CD4-positive, alpha-beta memory T cell (primary cell): ENCODE data around the gene INTS2. TPM values are rescaled to one million over a fixed set of nuclear protein-coding genes. Genes with fewer than 3 reads are reported as not detected.
A peak's percentile ranks its signal among the peaks of the same experiment; 100 is the strongest.
"Not testable (repeated sequence)": the region's sequence is repeated elsewhere in the genome, so short reads cannot be mapped to it uniquely, and the experiment has no call there.

Experiments used
- CTCF ChIA-PET: fragments of 350-600 bp; sonication (Branson Sonifier 250); formaldehyde crosslinking; loops from one replicate; lab custom pipeline; 2021; ENCODE audit warnings: inconsistent platforms; ENCODE audit not compliant: partially characterized antibody; lab: Charles Lee
- POLR2A ChIA-PET: fragments of 350-600 bp; sonication (Branson Sonifier 250); formaldehyde crosslinking; loops from one replicate; lab custom pipeline; 2021; ENCODE audit not compliant: partially characterized antibody; lab: Charles Lee
- DNase-seq, 5 donors: peaks; one replicate each; pipeline versions ENCODE4 v3.0.0 to v3.0.0-alpha.2; 2020 to 2022; ENCODE audit warnings: mixed read lengths in 1 of 5
- H3K27ac ChIP-seq: one replicate; pipeline ENCODE4 v1.7.0; 2013; ENCODE audit warnings: low read depth, low read length
- H3K27me3 ChIP-seq: 2 replicates; pipeline ENCODE4 v1.7.0; 2013; ENCODE audit warnings: mild to moderate bottlenecking, low read length, moderate library complexity; ENCODE audit not compliant: insufficient read depth
- H3K36me3 ChIP-seq: 2 replicates; pipeline ENCODE4 v1.7.0; 2013; ENCODE audit warnings: mild to moderate bottlenecking, low read length, moderate library complexity; ENCODE audit not compliant: insufficient read depth
- H3K4me1 ChIP-seq: 2 replicates; pipeline ENCODE4 v1.7.0; 2013; ENCODE audit warnings: mild to moderate bottlenecking, low read length, moderate library complexity; ENCODE audit not compliant: insufficient read depth
- H3K4me3 ChIP-seq, 2 donors: one replicate each; pipeline ENCODE4 v1.7.0; 2013; ENCODE audit warnings: low read length in 2 of 2, mild to moderate bottlenecking in 1 of 2
- H3K9me3 ChIP-seq, 2 donors: one replicate each; pipeline ENCODE4 v1.7.0; 2013; ENCODE audit warnings: low read length in 2 of 2, control low read depth in 1 of 2; ENCODE audit not compliant: control insufficient read depth in 1 of 2
- H3K27ac Mint-ChIP-seq, 7 donors: one replicate each; pipeline ENCODE4 v1.8.0; 2020 to 2021; ENCODE audit warnings: mixed read lengths in 7 of 7, mild to moderate bottlenecking in 6 of 7, inconsistent platforms in 3 of 7, moderate library complexity in 3 of 7
- H3K27me3 Mint-ChIP-seq, 2 donors: one replicate each; pipeline ENCODE4 v1.8.0; 2020 to 2021; ENCODE audit warnings: mixed read lengths in 2 of 2
- H3K36me3 Mint-ChIP-seq, 2 donors: one replicate each; pipeline ENCODE4 v1.8.0; 2020 to 2021; ENCODE audit warnings: mixed read lengths in 2 of 2, inconsistent platforms in 1 of 2, mild to moderate bottlenecking in 1 of 2
- H3K4me1 Mint-ChIP-seq, 4 donors: one replicate each; pipeline ENCODE4 v1.8.0; 2020 to 2021; ENCODE audit warnings: mixed read lengths in 4 of 4, mild to moderate bottlenecking in 1 of 4
- H3K4me3 Mint-ChIP-seq, 8 donors: one replicate each; pipeline ENCODE4 v1.8.0; 2020 to 2021; ENCODE audit warnings: mixed read lengths in 8 of 8, mild to moderate bottlenecking in 7 of 8, moderate library complexity in 6 of 8, inconsistent platforms in 3 of 8
- H3K9me3 Mint-ChIP-seq, 8 donors: one replicate each; pipeline ENCODE4 v1.8.0; 2020 to 2021; ENCODE audit warnings: mixed read lengths in 8 of 8, mild to moderate bottlenecking in 5 of 8, inconsistent platforms in 3 of 8, moderate library complexity in 1 of 8
- intact Hi-C: fragments of 100-400 bp; cut with micrococcal nuclease; formaldehyde crosslinking; loops from one replicate; pipeline ENCODE4 v1.15.1; 2023
- polyA plus RNA-seq, 2 donors: library from polyadenylated mRNA; unstranded; fragments of 300-500 nt; fragmentation: Illumina TruSeq; gene quantifications; one replicate each; pipeline ENCODE4 v1.2.3, GENCODE V29; 2021
- total RNA-seq, 2 experiments: library from RNA; stranded (reverse); gene quantifications; one replicate each; pipeline ENCODE4 v1.2.3, GENCODE V29; 2021

The INTS2 gene
- total and polyA plus RNA-seq, 4 experiments from 2014 or later: 3.9 to 18.7 (median 13.2) TPM

DNA sequence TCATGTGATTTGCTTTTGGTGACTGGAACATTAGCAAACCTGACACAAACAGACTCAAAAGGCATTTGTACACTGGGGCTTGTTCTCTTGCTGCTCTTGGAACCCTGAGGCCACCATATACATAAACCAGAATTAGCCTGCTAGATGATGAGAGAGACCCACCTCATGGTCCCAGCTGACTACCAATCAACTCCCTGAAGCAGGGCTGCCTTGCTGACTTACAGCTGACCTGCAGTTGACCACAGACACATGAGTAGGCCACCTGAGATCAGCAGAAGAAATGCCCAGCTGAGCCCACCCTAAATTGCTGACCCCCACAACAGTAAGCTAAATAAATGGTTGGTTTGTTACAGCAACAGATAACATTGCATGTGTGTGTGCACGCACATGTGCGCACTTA is 93.2 kb downstream of the INTS2 start:
- H3K4me3 ChIP-seq: no peak overlapping the region
- no peaks in the 10 kb centered on the region for H3K36me3 ChIP-seq
- no peaks in the 10 kb centered on the region for H3K27me3 Mint-ChIP-seq
- H3K27ac ChIP-seq: no peak overlapping the region
- no peaks in the 10 kb centered on the region for H3K9me3 Mint-ChIP-seq
- no peak overlapping the region for H3K4me3 Mint-ChIP-seq
- DNase-seq: no peak
- H3K27ac Mint-ChIP-seq: no peak overlapping the region
- no peaks in the 10 kb centered on the region for H3K27me3 ChIP-seq
- no peaks in the 10 kb centered on the region for H3K36me3 Mint-ChIP-seq
- intact Hi-C loops: no loop called here
- H3K4me1 Mint-ChIP-seq: no peaks in the 10 kb centered on the region
- ChIA-PET CTCF (interaction anchor here (0.6 to 1.6 kb wide), 3 partner anchors 200 to 420 kb away, joined by 3 to 4 read pairs (median 3); no protein-coding TSS in a partner anchor), POLR2A (no interaction called here)
- no peaks in the 10 kb centered on the region for H3K9me3 ChIP-seq
- no peaks in the 10 kb centered on the region for H3K4me1 ChIP-seq

DNA sequence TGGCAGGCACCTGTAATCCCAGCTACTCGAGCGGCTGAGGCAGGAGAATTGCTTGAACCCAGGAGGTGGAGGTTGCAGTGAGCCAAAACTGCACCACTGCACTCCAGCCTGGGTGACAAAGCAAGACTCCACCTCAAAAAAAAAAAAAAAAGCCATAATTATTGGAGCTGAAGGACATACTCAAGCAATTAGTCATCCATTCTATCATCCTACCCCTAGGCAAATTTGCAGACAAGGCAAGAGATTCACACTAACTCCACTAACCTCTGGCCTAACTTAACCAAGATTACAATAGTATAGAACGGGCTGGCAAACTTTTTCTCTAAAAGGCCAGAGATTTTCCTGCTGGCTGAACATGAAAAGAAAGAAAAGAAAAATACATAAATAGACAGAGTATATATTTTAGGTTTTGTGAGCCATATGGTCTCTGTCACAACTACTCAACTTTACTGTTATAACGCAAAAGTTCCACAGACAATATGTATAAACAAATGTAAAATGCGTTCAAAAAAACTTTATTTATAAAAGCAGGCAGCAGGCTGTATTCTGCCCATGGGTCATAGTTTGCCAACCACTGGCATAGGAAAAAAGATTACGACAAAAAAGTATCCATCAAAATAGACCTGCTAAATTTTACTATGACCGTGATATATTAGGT is 94.1 kb downstream of the INTS2 start:
- POLR2A ChIA-PET: no interaction called here
- H3K9me3 ChIP-seq: no peaks in the 10 kb centered on the region
- no peak for DNase-seq
- Mint-ChIP-seq H3K36me3 (no peaks in the 10 kb centered on the region), H3K4me1 (no peaks in the 10 kb centered on the region), H3K9me3 (no peaks in the 10 kb centered on the region), H3K27ac (no peak overlapping the region), H3K4me3 (no peak overlapping the region), H3K27me3 (no peaks in the 10 kb centered on the region)
- no peaks in the 10 kb centered on the region for H3K27me3 ChIP-seq
- intact Hi-C loops: no loop called here
- no peak overlapping the region for H3K27ac ChIP-seq
- no peaks in the 10 kb centered on the region for H3K4me1 ChIP-seq
- no peak overlapping the region for H3K4me3 ChIP-seq
- CTCF ChIA-PET: interaction anchor here (1.5 to 1.6 kb wide), 2 partner anchors 199 to 229 kb away, joined by 3 to 4 read pairs; no protein-coding TSS in a partner anchor
- no peaks in the 10 kb centered on the region for H3K36me3 ChIP-seq

DNA sequence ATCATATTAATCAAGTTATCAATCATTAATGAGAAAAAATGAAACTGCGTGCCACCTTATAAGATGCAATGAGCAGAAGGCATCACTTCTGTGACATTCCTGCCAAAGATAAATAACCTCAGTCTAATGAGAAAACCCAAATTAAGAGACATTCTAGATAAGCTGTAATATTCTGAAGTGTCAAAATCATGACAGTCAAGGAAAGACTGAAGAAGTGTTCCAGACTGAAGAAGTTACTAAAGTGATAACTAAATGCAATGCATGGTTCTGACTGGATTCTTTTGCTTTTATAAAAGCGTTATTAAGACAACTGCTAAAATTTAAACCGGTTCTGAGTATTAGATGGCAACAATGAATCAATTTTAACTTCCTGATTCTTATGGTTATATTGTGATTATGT is 95.3 kb downstream of the INTS2 start:
- no peak overlapping the region for H3K27ac ChIP-seq
- Mint-ChIP-seq H3K9me3 (peaks cover 0 to 2% (median 0%) of the 10 kb centered on the region in 8 donors), H3K27ac (no peak overlapping the region), H3K27me3 (no peaks in the 10 kb centered on the region), H3K4me1 (no peaks in the 10 kb centered on the region), H3K4me3 (no peak overlapping the region), H3K36me3 (no peaks in the 10 kb centered on the region)
- ChIA-PET CTCF (no interaction called here), POLR2A (no interaction called here)
- intact Hi-C loops: no loop called here
- H3K4me1 ChIP-seq: no peaks in the 10 kb centered on the region
- H3K4me3 ChIP-seq: no peak overlapping the region
- no peak for DNase-seq
- no peaks in the 10 kb centered on the region for H3K27me3 ChIP-seq
- no peaks in the 10 kb centered on the region for H3K9me3 ChIP-seq
- H3K36me3 ChIP-seq: no peaks in the 10 kb centered on the region

DNA sequence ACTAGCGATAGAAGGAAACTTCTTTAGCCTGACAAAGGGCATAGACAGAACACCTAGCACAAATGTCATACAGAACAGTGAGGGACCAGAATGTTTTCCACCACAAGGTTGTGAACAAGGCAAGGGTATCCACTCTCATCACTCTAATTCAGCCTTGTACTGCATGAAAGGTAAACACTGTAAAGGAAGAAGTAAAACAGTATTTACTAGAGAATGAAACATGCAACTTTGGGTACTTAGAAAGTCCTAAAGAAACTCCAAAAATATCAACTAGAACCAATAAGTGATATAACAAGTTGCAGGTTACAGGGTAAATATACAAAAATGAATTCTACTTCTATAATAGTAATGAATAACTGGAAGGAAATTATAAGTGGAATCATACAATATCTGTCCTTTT is 96.7 kb downstream of the INTS2 start:
- CTCF ChIA-PET: no interaction called here
- H3K9me3 Mint-ChIP-seq: peaks cover 0 to 2% (median 0%) of the 10 kb centered on the region in 8 donors
- no peaks in the 10 kb centered on the region for H3K4me1 Mint-ChIP-seq
- DNase-seq: no peak
- H3K27me3 Mint-ChIP-seq: no peaks in the 10 kb centered on the region
- no peaks in the 10 kb centered on the region for H3K27me3 ChIP-seq
- no peak overlapping the region for H3K27ac ChIP-seq
- H3K27ac Mint-ChIP-seq: no peak overlapping the region
- H3K4me3 Mint-ChIP-seq: no peak overlapping the region
- POLR2A ChIA-PET: no interaction called here
- H3K36me3 ChIP-seq: no peaks in the 10 kb centered on the region
- no peak overlapping the region for H3K4me3 ChIP-seq
- intact Hi-C loops: no loop called here
- no peaks in the 10 kb centered on the region for H3K9me3 ChIP-seq
- peaks cover 0 to 3% of the 10 kb centered on the region in 2 donors for H3K36me3 Mint-ChIP-seq
- H3K4me1 ChIP-seq: no peaks in the 10 kb centered on the region

DNA sequence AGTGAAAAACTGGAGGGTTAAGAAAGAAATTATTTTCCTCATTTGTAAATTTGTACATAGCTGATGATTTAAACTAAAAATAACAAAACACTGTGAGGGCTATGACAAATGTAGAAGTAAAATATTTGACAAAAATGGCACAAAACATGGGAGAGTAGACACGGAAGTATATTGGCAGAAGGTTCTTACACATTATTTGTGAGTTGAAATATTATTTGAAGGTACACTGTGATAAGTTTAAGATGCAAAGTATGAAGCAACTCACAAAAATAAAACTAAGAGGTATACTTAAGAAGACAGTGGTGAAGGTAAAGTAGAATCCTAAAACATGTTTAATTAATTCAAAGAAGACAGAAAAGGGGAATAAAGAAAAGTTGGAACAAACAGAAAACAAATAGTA is 99.1 kb downstream of the INTS2 start:
- Histone ChIP-seq H3K9me3 (no peaks in the 10 kb centered on the region), H3K27me3 (no peaks in the 10 kb centered on the region), H3K4me3 (no peak overlapping the region), H3K27ac (no peak overlapping the region), H3K4me1 (no peaks in the 10 kb centered on the region), H3K36me3 (no peaks in the 10 kb centered on the region)
- intact Hi-C loops: no loop called here
- peaks cover 0 to 3% of the 10 kb centered on the region in 2 donors for H3K36me3 Mint-ChIP-seq
- H3K27me3 Mint-ChIP-seq: no peaks in the 10 kb centered on the region
- peaks cover 0 to 2% (median 0%) of the 10 kb centered on the region in 8 donors for H3K9me3 Mint-ChIP-seq
- H3K27ac Mint-ChIP-seq: peak overlapping the region in 1 of 7 donors; percentile 36
- no peak for DNase-seq
- CTCF ChIA-PET: no interaction called here
- POLR2A ChIA-PET: no interaction called here
- no peaks in the 10 kb centered on the region for H3K4me1 Mint-ChIP-seq
- no peak overlapping the region for H3K4me3 Mint-ChIP-seq

DNA sequence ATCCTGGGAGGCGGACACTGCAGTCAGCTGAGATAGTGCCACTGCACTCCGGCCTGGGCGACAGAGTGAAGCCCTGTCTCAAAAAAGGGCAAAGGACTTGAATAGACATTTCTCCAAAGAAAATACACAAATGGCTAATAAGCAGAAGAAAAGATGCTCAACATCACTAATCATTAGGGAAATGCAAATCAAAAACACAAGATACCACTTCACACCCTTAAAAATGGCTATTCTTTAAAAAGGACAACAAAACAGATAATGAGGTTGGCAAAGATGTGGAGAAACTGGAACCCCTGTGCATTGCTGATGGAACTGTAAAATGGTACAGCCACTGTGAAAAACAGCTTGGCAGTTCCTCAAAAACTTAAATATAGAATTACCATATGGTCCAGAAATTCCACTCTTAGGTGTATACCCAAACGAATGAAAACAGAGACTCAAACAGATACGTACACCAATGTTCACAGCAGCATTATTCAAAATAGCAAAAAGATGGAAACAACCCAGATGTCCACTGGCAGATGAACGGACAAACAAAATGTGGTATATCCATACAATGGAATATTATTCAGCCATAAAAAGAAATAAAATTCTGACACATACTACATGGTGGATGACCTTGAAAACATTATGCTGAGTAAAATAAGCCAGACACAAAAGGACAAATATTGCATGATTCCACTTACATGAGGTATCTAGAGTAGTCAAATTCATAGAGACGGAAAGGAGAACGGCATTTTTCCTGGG is 100.0 kb downstream of the INTS2 start:
- ChIA-PET POLR2A (no interaction called here), CTCF (no interaction called here)
- peaks cover 0 to 2% (median 0%) of the 10 kb centered on the region in 8 donors for H3K9me3 Mint-ChIP-seq
- H3K27ac Mint-ChIP-seq: no peak overlapping the region
- Histone ChIP-seq H3K4me1 (no peaks in the 10 kb centered on the region), H3K36me3 (no peaks in the 10 kb centered on the region), H3K27me3 (no peaks in the 10 kb centered on the region), H3K9me3 (no peaks in the 10 kb centered on the region), H3K4me3 (no peak overlapping the region), H3K27ac (no peak overlapping the region)
- intact Hi-C loops: no loop called here
- H3K4me3 Mint-ChIP-seq: no peak overlapping the region
- H3K36me3 Mint-ChIP-seq: peaks cover 0 to 3% of the 10 kb centered on the region in 2 donors
- no peak for DNase-seq
- no peaks in the 10 kb centered on the region for H3K27me3 Mint-ChIP-seq
- H3K4me1 Mint-ChIP-seq: no peaks in the 10 kb centered on the region

DNA sequence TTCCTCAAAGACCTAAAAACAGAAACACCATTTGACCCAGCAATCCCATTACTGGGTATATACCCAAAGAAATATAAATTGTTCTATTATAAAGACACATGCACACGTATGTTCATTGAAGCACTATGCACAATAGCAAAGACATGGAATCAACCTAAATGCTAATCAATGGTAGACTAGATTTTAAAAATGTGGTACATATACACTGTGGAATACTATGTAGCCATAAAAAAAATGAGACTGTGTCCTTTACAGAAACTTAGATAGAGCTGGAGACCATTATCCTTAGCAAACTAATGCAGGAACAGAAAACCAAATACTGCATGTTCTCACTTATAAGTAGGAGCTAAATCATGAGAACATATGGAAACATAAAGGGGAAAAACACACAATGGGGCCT is 100.9 kb downstream of the INTS2 start:
- H3K27ac Mint-ChIP-seq, H3K9me3 Mint-ChIP-seq, POLR2A ChIA-PET, H3K27me3 ChIP-seq, H3K36me3 ChIP-seq, H3K27ac ChIP-seq, H3K4me1 ChIP-seq, intact Hi-C loops, DNase-seq, H3K9me3 ChIP-seq, H3K4me3 Mint-ChIP-seq, H3K4me3 ChIP-seq, H3K36me3 Mint-ChIP-seq, H3K4me1 Mint-ChIP-seq, H3K27me3 Mint-ChIP-seq, CTCF ChIA-PET: not testable (repeated sequence)
